ENCODE data around the gene ETS2.

Gene ETS2

DNA sequence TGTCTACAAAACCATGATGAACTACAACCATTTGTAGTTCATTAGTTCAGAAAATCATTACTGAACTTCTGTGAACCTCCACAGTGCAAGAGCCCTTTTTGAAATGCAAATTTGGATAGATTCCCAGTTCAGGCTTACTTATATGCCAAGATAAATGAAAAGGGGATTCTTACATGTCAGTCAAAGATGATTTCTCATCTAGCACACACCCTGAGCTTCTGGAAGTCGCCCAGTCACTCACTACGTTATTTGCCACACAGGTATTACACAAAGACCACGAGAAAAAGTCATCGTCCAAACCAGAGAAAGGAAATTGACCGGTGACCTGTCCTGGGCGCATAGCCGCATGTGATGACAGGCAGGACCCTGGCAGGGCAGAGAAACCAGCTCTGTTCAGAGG is 41.8 kb downstream of the ETS2 start:
- H3K4me1 ChIP-seq (ENCODE audit: insufficient read depth, low read length), result no peaks in the 10 kb centered on the region
- H3K27me3 ChIP-seq (ENCODE audit: insufficient read depth, low read length), result no peaks in the 10 kb centered on the region
- H3K4me3 ChIP-seq (ENCODE audit: low read length), result no peak overlapping the region
- H3K9me3 ChIP-seq (ENCODE audit: low read length), result no peaks in the 10 kb centered on the region
- H2AFZ ChIP-seq (ENCODE audit: low read depth, low read length), result no peak overlapping the region
- H3K36me3 ChIP-seq (ENCODE audit: insufficient read depth, low read length), result no peaks in the 10 kb centered on the region

DNA sequence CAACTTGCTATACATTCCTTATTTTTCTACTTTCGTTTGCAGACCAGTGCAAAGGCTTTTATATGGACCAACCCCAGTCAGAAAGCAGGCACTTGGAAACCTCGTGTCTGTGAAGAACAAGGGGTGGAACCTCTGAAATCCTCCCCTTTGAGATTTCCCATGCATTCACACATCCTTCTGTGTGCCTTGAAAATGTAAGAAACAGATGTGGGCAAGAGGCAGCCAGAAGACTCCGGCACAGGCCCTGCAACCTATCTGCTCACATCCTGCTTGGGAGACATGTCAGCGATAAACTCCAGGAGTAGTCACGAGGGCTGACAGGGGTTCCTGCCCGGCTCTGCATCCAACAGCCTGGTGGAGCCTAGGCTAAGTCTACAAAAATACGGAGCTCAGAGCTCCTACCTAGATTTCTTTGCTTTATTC is 42.5 kb downstream of the ETS2 start:
- Histone ChIP-seq H3K9me3 (ENCODE audit: low read length) (no peaks in the 10 kb centered on the region), H2AFZ (ENCODE audit: low read depth, low read length) (no peak overlapping the region), H3K4me1 (ENCODE audit: insufficient read depth, low read length) (no peaks in the 10 kb centered on the region), H3K36me3 (ENCODE audit: insufficient read depth, low read length) (no peaks in the 10 kb centered on the region), H3K4me3 (ENCODE audit: low read length) (no peak overlapping the region), H3K27me3 (ENCODE audit: insufficient read depth, low read length) (no peaks in the 10 kb centered on the region)

DNA sequence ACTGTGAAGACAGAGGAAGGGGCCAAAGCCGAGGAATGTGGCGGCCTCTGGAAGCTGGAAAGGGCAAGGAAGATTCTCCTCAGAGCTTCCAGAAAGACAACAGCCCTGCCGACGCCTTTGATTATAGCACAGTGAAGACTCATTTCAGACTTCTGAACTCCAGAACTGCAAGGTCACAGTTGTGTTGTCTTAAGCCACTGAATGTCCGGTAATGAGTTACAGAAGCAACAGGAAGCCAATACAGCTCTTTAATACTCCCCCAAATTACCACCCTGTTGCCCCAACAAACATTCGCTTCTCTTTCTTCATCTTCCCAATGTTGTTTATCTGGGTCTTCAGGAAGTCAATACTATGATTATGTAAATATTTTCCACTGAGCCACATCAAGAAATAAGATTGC is 44.0 kb downstream of the ETS2 start:
- Histone ChIP-seq H3K4me3 (ENCODE audit: low read length) (no peak overlapping the region), H3K4me1 (ENCODE audit: insufficient read depth, low read length) (no peaks in the 10 kb centered on the region), H2AFZ (ENCODE audit: low read depth, low read length) (no peak overlapping the region), H3K9me3 (ENCODE audit: low read length) (no peaks in the 10 kb centered on the region), H3K27me3 (ENCODE audit: insufficient read depth, low read length) (no peaks in the 10 kb centered on the region), H3K36me3 (ENCODE audit: insufficient read depth, low read length) (no peaks in the 10 kb centered on the region)

DNA sequence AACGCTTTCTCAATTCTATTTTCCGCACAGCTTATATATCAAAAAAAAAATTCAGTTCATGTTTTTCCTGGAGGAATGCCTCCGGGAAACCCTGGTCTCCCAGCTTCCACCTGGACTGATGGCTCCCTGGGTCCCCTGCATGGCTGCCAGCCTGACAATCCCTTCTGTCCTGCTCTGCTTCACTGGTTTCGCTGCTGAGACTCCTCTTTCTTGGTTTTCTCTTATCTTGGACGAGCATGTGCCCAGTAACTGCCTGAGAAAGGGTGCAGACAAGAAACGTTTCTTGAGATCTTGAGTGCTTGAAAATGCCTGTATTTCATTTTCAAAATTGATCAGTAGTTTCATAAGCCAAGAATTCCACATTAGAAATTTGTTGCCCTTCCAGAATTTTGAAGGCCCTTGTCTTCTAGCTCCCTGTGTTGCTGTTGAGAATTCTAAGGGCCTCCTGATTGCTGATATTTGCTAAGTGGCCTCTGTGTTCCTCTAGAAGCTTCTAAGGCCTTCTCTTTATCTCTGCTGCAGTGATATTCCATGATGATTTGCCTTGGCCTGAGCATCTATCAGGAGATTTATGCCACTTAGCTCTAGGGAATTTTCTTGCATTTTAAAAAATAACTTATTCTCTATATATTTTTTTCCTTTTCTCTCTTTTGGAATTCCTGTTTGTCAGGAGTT is 44.7 kb downstream of the ETS2 start:
- H3K4me1 ChIP-seq (ENCODE audit: insufficient read depth, low read length), result no peaks in the 10 kb centered on the region
- no peaks in the 10 kb centered on the region for H3K9me3 ChIP-seq (ENCODE audit: low read length)
- no peaks in the 10 kb centered on the region for H3K36me3 ChIP-seq (ENCODE audit: insufficient read depth, low read length)
- H2AFZ ChIP-seq (ENCODE audit: low read depth, low read length), result no peak overlapping the region
- no peak overlapping the region for H3K4me3 ChIP-seq (ENCODE audit: low read length)
- no peaks in the 10 kb centered on the region for H3K27me3 ChIP-seq (ENCODE audit: insufficient read depth, low read length)

DNA sequence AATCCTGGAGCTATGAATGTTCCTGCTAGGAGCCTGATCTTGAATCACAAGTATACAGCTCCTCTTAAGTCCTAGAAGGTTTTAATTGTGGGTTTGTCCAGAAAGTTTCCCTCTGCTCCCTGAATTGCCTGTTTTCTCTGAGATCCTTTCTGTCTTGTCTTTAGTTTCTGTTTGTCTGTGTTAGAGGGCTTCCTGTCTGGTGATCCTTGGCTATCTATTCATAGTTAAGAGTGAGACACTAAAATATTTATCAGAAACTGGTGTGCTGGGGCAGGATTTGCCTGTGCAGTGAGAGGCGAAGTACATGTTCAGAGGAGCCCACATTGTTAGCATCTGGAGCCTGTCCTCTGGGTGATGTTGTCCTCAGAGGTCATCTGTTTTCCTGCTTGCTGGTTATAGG is 45.4 kb downstream of the ETS2 start:
- Histone ChIP-seq H3K36me3 (ENCODE audit: insufficient read depth, low read length) (no peaks in the 10 kb centered on the region), H3K4me3 (ENCODE audit: low read length) (no peak overlapping the region), H3K27me3 (ENCODE audit: insufficient read depth, low read length) (no peaks in the 10 kb centered on the region)

DNA sequence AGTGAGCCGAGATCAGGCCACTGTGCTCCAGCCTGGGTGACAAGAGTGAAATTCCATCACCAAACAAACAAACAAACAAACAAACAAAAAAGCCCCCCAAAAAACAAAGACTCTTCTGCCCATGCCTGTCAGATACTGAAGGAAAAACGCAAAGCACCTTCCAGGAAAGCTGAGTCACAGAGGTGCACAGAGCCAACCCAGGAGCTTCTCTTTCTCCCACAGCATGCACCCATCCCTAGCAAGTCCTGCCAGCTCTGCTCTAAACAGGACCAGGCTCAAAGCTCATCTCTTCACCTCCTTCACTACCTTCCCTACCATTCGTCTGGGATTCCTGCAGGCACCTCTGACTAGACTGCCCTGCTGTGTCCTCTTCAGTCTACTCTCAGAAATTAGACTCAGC is 46.5 kb downstream of the ETS2 start:
- Histone ChIP-seq H3K36me3 (ENCODE audit: insufficient read depth, low read length) (no peaks in the 10 kb centered on the region), H3K27me3 (ENCODE audit: insufficient read depth, low read length) (no peaks in the 10 kb centered on the region), H3K4me1 (ENCODE audit: insufficient read depth, low read length) (no peaks in the 10 kb centered on the region), H3K4me3 (ENCODE audit: low read length) (no peak overlapping the region), H3K9me3 (ENCODE audit: low read length) (no peaks in the 10 kb centered on the region), H2AFZ (ENCODE audit: low read depth, low read length) (no peak overlapping the region)

More for the DNA sequence above, 45.4 kb downstream of the ETS2 start:
- Histone ChIP-seq H2AFZ (ENCODE audit: low read depth, low read length) (no peak overlapping the region), H3K4me1 (ENCODE audit: insufficient read depth, low read length) (no peaks in the 10 kb centered on the region), H3K9me3 (ENCODE audit: low read length) (no peaks in the 10 kb centered on the region)

DNA sequence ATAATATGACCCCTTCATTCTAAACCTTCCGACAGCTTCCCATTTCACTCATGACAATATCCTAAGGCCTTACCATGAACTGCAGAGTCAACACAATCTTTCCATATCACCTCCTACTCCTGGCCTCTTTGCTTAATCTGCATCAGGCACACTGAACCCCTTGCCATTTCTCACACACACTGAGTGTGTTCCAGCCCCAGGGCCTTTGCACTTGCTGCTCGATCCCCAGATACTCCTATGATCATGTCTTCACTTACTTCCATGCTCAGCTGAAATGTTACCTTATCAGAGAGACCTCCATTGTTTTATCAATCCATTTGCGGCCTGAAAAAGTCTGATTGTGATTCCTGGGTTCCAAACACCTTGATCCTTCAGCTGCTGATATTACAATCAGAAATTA is 47.0 kb downstream of the ETS2 start:
- H3K4me3 ChIP-seq (ENCODE audit: low read length), result no peak overlapping the region
- H3K36me3 ChIP-seq (ENCODE audit: insufficient read depth, low read length), result no peaks in the 10 kb centered on the region
- H3K27me3 ChIP-seq (ENCODE audit: insufficient read depth, low read length), result no peaks in the 10 kb centered on the region
- no peaks in the 10 kb centered on the region for H3K9me3 ChIP-seq (ENCODE audit: low read length)
- H3K4me1 ChIP-seq (ENCODE audit: insufficient read depth, low read length), result no peaks in the 10 kb centered on the region
- no peak overlapping the region for H2AFZ ChIP-seq (ENCODE audit: low read depth, low read length)

DNA sequence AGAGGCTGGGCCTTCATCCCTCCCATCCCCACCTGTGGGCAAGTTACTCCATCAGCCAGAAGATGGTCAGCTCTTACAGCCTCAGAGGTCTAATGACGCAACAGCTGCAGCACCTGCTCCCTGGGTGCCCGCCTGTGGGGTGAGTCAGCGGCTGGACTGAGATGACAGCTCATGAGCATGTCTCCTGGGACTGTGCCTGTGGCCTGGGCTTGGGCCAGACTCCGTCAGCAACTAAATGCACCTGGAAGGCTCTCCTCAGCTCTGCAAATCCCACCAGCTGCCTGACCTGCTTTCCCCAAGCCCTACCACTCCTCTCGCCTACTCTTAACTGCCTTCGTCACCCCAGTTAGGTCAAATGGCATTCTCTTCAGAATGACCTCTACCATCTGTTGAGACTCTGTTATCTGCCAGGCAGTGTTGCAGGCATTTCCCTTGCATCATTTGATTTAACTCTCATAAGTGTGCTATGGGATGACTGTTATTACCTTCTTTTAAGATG is 47.7 kb downstream of the ETS2 start:
- no peaks in the 10 kb centered on the region for H3K4me1 ChIP-seq (ENCODE audit: insufficient read depth, low read length)
- H3K4me3 ChIP-seq (ENCODE audit: low read length), result no peak overlapping the region
- H3K9me3 ChIP-seq (ENCODE audit: low read length), result no peaks in the 10 kb centered on the region
- H2AFZ ChIP-seq (ENCODE audit: low read depth, low read length), result no peak overlapping the region
- no peaks in the 10 kb centered on the region for H3K27me3 ChIP-seq (ENCODE audit: insufficient read depth, low read length)
- H3K36me3 ChIP-seq (ENCODE audit: insufficient read depth, low read length), result no peaks in the 10 kb centered on the region

DNA sequence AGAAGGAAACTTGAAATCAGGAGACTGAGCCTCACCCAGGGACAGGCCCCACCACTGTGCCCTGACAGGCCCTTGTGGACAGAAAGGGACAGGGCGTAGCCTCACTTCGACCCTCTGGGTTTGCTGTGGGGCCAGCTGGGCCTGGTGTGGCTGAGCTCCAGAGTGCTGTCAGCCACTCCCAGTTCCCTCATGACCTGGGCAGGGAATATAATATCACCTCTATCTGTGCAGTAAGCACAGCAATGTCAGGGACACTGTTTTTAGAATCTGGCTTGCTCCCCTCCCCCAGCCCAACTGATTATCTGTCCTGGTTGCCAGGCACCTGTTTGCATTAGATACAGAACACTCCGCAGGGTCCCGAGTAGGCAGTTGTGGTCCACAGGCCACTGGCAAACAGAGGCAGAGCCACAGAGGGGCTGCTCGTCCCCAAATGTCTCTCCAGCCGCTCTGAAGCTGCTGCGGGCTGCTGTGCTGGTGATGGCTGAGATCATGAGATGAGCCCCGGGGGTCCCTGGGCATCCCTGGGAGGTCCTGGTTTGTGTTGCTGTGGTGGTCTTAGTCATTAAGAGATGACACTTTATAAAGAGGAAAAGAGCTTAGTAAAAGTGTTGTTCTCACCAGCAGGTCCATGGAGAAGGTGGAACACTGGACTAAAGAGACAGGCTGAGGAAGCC is 51.6 kb downstream of the ETS2 start:
- Histone ChIP-seq H2AFZ (ENCODE audit: low read depth, low read length) (no peak overlapping the region), H3K9me3 (ENCODE audit: low read length) (no peaks in the 10 kb centered on the region), H3K4me3 (ENCODE audit: low read length) (no peak overlapping the region), H3K27me3 (ENCODE audit: insufficient read depth, low read length) (no peaks in the 10 kb centered on the region), H3K36me3 (ENCODE audit: insufficient read depth, low read length) (no peaks in the 10 kb centered on the region), H3K4me1 (ENCODE audit: insufficient read depth, low read length) (no peaks in the 10 kb centered on the region)

DNA sequence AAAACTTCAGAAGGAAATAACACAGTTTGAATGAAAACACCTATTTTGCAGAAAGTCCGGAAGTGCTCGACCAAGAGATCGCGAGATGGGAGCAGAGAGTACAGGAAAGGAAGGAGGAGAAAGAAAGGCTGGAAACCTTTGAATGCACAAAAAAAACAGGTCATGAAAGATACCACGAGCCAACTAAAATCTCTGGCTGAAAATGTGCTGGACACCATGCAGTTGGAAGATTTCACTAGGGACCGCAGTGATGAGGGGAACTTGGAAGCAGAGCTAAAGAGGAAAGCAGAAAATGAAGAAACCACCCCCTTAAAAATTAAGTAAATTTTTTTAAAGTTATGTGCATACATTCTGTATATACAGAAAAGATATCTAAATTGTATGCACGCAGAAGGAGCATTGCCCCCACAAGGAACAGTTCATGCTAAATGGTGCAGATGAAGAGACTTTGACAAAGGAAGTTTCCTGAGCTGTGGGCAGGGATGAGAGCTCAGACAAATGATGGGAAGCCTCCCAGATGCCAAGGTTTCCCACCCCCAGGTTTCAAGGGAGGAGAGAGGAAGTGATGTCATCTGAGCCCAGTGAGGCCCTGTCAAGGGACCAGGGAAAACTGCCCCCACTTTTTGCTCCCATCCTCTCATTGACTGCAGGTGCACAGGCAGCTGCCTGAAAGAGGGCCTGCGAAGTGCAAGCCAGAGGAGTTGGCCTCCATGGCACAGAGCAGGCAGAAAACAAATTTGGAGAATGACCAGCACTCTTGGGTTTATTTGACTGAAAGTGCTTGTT is 52.5 kb downstream of the ETS2 start:
- Histone ChIP-seq H3K36me3 (ENCODE audit: insufficient read depth, low read length) (no peaks in the 10 kb centered on the region), H3K9me3 (ENCODE audit: low read length) (no peaks in the 10 kb centered on the region), H3K4me3 (ENCODE audit: low read length) (no peak overlapping the region), H3K4me1 (ENCODE audit: insufficient read depth, low read length) (no peaks in the 10 kb centered on the region), H2AFZ (ENCODE audit: low read depth, low read length) (no peak overlapping the region), H3K27me3 (ENCODE audit: insufficient read depth, low read length) (no peaks in the 10 kb centered on the region)

DNA sequence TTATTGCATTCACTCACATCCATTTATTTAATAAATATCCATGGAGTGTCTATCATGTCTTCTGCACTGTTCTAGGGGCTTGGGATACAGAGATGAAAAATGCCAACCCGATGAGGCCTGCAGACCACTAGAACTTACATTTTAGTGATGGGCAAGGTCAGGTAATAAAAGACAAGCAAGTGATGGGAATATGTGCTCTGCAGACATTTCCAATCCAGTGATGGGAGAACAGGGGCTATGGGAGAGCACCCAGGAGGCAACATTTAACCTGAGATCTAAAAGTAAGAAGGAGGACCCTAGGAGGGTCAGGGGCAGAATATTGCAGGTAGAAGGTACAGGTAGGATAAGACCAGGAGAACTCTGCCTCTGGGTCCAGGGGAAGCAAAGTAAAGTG is 53.1 kb downstream of the ETS2 start:
- Histone ChIP-seq H3K9me3 (ENCODE audit: low read length) (no peaks in the 10 kb centered on the region), H3K4me1 (ENCODE audit: insufficient read depth, low read length) (no peaks in the 10 kb centered on the region), H2AFZ (ENCODE audit: low read depth, low read length) (no peak overlapping the region), H3K36me3 (ENCODE audit: insufficient read depth, low read length) (no peaks in the 10 kb centered on the region), H3K4me3 (ENCODE audit: low read length) (no peak overlapping the region), H3K27me3 (ENCODE audit: insufficient read depth, low read length) (no peaks in the 10 kb centered on the region)

DNA sequence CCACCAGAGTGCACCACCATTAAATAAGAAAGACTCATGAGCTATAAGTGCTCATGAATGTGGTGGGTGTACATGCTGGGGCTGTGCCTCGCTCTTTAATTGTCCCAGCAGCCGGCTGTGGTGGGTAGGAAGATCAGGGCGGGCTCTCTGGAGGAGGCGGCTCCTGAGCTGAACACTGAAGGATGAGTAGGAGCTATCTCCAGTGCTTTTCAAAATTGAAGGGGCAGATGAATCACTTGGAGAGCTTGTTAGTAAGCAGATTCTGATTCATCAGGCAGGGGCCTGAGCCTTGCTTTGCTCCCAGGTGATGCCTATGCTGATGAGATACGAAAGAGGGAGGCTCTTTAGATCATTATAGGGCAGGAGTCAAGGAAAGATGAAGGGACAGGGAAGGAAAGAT is 54.1 kb downstream of the ETS2 start:
- H3K27me3 ChIP-seq (ENCODE audit: insufficient read depth, low read length), result no peaks in the 10 kb centered on the region
- H3K9me3 ChIP-seq (ENCODE audit: low read length), result no peaks in the 10 kb centered on the region
- no peaks in the 10 kb centered on the region for H3K36me3 ChIP-seq (ENCODE audit: insufficient read depth, low read length)
- no peak overlapping the region for H2AFZ ChIP-seq (ENCODE audit: low read depth, low read length)
- H3K4me1 ChIP-seq (ENCODE audit: insufficient read depth, low read length), result no peaks in the 10 kb centered on the region
- no peak overlapping the region for H3K4me3 ChIP-seq (ENCODE audit: low read length)

DNA sequence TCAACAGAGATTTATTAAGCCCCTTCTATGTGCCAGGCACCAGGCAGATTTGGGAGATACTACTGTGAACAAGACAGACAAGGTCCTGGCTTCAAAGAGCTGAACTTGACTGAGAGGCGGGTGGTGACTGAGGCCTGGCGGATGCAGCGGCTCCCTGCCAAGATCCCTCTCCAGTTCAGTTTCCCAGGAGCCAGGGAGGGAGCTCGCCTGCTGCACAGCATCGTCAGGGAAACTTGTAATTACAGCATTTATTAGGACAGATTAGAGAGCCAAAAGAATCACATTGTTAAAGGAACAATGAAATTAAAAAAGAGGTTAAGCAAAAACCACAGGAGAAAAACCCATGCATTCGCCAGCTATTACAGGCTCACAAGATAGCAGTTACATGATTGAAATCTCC is 55.3 kb downstream of the ETS2 start:
- no peaks in the 10 kb centered on the region for H3K27me3 ChIP-seq (ENCODE audit: insufficient read depth, low read length)
- no peak overlapping the region for H3K4me3 ChIP-seq (ENCODE audit: low read length)
- H3K36me3 ChIP-seq (ENCODE audit: insufficient read depth, low read length), result no peaks in the 10 kb centered on the region
- H3K9me3 ChIP-seq (ENCODE audit: low read length), result no peaks in the 10 kb centered on the region
- H3K4me1 ChIP-seq (ENCODE audit: insufficient read depth, low read length), result no peaks in the 10 kb centered on the region
- no peak overlapping the region for H2AFZ ChIP-seq (ENCODE audit: low read depth, low read length)
